ENCODE results near the gene FAM163B. TPM values are rescaled to one million over a fixed set of nuclear protein-coding genes. Genes with fewer than 3 reads are reported as not detected.

FAM163B gene
- total and polyA plus RNA-seq, 10 donors = 0.11 to 1.0 (median 0.52) TPM; not detected in 7

- DNase-seq = no peak
- Histone ChIP-seq H3K4me1 (peaks cover 0 to 1% (median 0%) of the 10 kb centered on the region in 6 donors), H3K4me3 (no peak overlapping the region), H3K9me3 (no peaks in the 10 kb centered on the region), H3K27ac (no peak overlapping the region), H3K36me3 (no peaks in the 10 kb centered on the region), H3K27me3 (replicated peaks in 1 of 7) (peaks cover 0 to 98% (median 26%) of the 10 kb centered on the region in 7 donors)
- WGBS, 5 donors = 73 to 80% (median 76%) methylated on average over 10 of the region's 10 CpGs
- intact Hi-C loops (cut with DNase I; ENCODE audit: low total_unique reads) = no loop called here
- no peak for TF ChIP-seq CTCF (IDR thresholded peaks at IDR 0.05 in 8 of 11, conservative IDR thresholded peaks at IDR 0.05 in 3 of 11)
- TF ChIP-seq POLR2AphosphoS5 (IDR thresholded peaks at IDR 0.05) = no peak
These were observed 4.9 kb upstream of the FAM163B start for GRCh38 chr9:133614056-133614455.

DNA sequence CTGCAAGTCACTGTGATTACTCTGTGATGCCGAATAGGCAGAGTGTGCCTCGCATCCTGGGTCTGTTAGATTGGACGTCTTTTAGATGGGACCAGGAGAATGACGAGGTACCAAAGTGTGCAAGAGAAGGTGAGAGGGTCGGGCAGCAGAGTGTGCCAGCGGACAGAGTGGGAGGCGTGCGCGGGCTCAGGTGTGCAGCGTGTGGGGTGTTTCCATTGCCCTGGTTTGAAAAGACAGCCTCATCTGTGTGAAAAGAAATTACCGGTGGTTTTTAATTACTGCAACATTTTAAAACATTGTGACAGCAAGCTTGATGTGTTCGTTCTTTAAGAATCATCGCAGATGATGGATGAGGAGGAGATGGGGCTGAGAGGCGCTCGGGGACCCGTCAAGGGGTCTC lies 4.2 kb upstream of the FAM163B start:
- Histone ChIP-seq H3K4me1 (no peaks in the 10 kb centered on the region), H3K4me3 (no peak overlapping the region), H3K9me3 (no peaks in the 10 kb centered on the region), H3K27me3 (replicated peaks in 1 of 7) (peaks cover 0 to 99% (median 33%) of the 10 kb centered on the region in 7 donors), H3K36me3 (no peaks in the 10 kb centered on the region), H3K27ac (no peak overlapping the region)
- no peak for DNase-seq
- intact Hi-C loops (cut with DNase I; ENCODE audit: low total_unique reads) = no loop called here
- WGBS, 5 donors = 79 to 91% (median 83%) methylated on average over 16 of the region's 16 CpGs
- TF ChIP-seq CTCF (IDR thresholded peaks at IDR 0.05 in 8 of 11, conservative IDR thresholded peaks at IDR 0.05 in 3 of 11) (no peak), POLR2AphosphoS5 (IDR thresholded peaks at IDR 0.05) (no peak), POLR2A (IDR thresholded peaks at IDR 0.05) (no peak)

DNA sequence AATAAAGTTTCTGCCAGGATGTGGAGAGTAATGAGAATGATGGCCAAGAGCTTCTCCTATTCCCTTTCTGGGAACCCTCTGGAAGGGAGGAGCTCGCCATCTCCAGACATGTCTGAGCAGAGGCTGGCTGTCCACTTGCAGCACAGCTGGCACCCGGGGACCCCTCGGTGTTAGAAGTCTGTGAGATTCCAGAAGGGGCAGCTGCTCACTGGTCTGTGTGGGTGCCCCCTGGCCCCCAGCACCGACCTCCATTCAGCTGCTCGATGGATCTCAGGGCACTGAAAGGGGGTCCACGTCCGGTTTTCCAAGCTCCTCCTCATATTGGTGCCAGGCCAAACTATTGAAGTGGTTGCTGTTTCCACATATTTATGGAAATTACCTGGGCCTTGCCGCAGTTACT lies 3.6 kb upstream of the FAM163B start:
- H3K9me3 ChIP-seq = no peaks in the 10 kb centered on the region
- intact Hi-C loops (cut with DNase I; ENCODE audit: low total_unique reads) = no loop called here
- peaks cover 0 to 99% (median 39%) of the 10 kb centered on the region in 7 donors for H3K27me3 ChIP-seq (replicated peaks in 1 of 7)
- H3K4me3 ChIP-seq = no peak overlapping the region
- no peaks in the 10 kb centered on the region for H3K36me3 ChIP-seq
- no peaks in the 10 kb centered on the region for H3K4me1 ChIP-seq
- WGBS, 5 donors = 73 to 88% (median 83%) methylated on average over 8 of the region's 8 CpGs
- no peak overlapping the region for H3K27ac ChIP-seq
- DNase-seq = no peak
- TF ChIP-seq CTCF (IDR thresholded peaks at IDR 0.05 in 8 of 11, conservative IDR thresholded peaks at IDR 0.05 in 3 of 11) (no peak), POLR2AphosphoS5 (IDR thresholded peaks at IDR 0.05) (no peak), POLR2A (IDR thresholded peaks at IDR 0.05) (no peak)

GRCh38 chr9:133612051-133612450 lies 2.9 kb upstream of the FAM163B start:
- no peak overlapping the region for H3K27ac ChIP-seq
- H3K27me3 ChIP-seq (replicated peaks in 1 of 7) = peaks cover 0 to 99% (median 44%) of the 10 kb centered on the region in 7 donors
- TF ChIP-seq CTCF (IDR thresholded peaks at IDR 0.05 in 8 of 11, conservative IDR thresholded peaks at IDR 0.05 in 3 of 11) = no peak
- no peak for TF ChIP-seq POLR2AphosphoS5 (IDR thresholded peaks at IDR 0.05)
- TF ChIP-seq POLR2A (IDR thresholded peaks at IDR 0.05) = no peak
- H3K36me3 ChIP-seq = no peaks in the 10 kb centered on the region
- WGBS, 5 donors = 81 to 85% (median 82%) methylated on average over 9 of the region's 9 CpGs
- no peaks in the 10 kb centered on the region for H3K4me1 ChIP-seq
- H3K4me3 ChIP-seq = no peak overlapping the region
- no peaks in the 10 kb centered on the region for H3K9me3 ChIP-seq
- intact Hi-C loops (cut with DNase I; ENCODE audit: low total_unique reads) = no loop called here
- DNase-seq = no peak
